Large intestine (tissue), 12 donors: ENCODE measurements around the gene CEACAM7. TPM values are rescaled to one million over a fixed set of nuclear protein-coding genes. Genes with fewer than 3 reads are reported as not detected.
A peak's percentile ranks its signal among the peaks of the same experiment; 100 is the strongest.

ENCODE experiments used
- DNase-seq, 2 donors: peaks; one replicate each; pipeline versions ENCODE4 v3.0.0 to v3.0.0-alpha.2; 2013
- H3K27ac ChIP-seq: one replicate; pipeline ENCODE4 v1.5.1; 2013; ENCODE audit warnings: low read length
- H3K27me3 ChIP-seq: 2 replicates; pipeline ENCODE4 v1.6.1; 2013; ENCODE audit warnings: low read length; ENCODE audit not compliant: control insufficient read depth, insufficient read depth
- H3K36me3 ChIP-seq: 2 replicates; pipeline ENCODE4 v1.6.1; 2013; ENCODE audit warnings: low read length; ENCODE audit not compliant: control insufficient read depth, insufficient read depth
- H3K4me1 ChIP-seq: one replicate; pipeline ENCODE4 v1.6.1; 2013; ENCODE audit warnings: low read length; ENCODE audit not compliant: control insufficient read depth, insufficient read depth
- H3K4me3 ChIP-seq: one replicate; pipeline ENCODE4 v1.5.1; 2013; ENCODE audit warnings: low read length
- H3K9me3 ChIP-seq: one replicate; pipeline ENCODE4 v1.6.1; 2013; ENCODE audit warnings: mild to moderate bottlenecking, low read depth, low read length, moderate library complexity; ENCODE audit not compliant: control insufficient read depth
- WGBS: methylation state at CpG from one replicate; pipeline ENCODE4 v1.1.5; 2013; ENCODE audit warnings: low lambda C conversion rate; ENCODE audit not compliant: insufficient coverage; 5-methylcytosine and 5-hydroxymethylcytosine counted together
- long read RNA-seq, 11 donors: transcript quantifications; one replicate each; lab custom pipeline, GENCODE V29; 2026
- polyA plus RNA-seq: library from polyadenylated mRNA; unstranded; fragments of 120-200 nt; gene quantifications from one replicate; pipeline ENCODE4 v1.2.1, GENCODE V29; 2013

Gene CEACAM7
- polyA plus RNA-seq, result 0.09 TPM
- long read RNA-seq, donor 1, partial matches to known transcripts, result 21 of 21 reads
- long read RNA-seq, donor 1, other reads (novel, unspliced or antisense), result 0 of 21 reads
- long read RNA-seq, donor 2, partial matches to known transcripts, result 41 of 41 reads
- long read RNA-seq, donor 2, other reads (novel, unspliced or antisense), result 0 of 41 reads
- long read RNA-seq, donor 3, partial matches to known transcripts, result 15 of 15 reads
- long read RNA-seq, donor 3, other reads (novel, unspliced or antisense), result 0 of 15 reads
- long read RNA-seq, donor 4, result 0 reads
- long read RNA-seq, donor 5, partial matches to known transcripts, result 38 of 47 reads
- long read RNA-seq, donor 5, other reads (novel, unspliced or antisense), result 7 of 47 reads
- long read RNA-seq, donor 6, partial matches to known transcripts, result 37 of 37 reads
- long read RNA-seq, donor 6, other reads (novel, unspliced or antisense), result 0 of 37 reads
- long read RNA-seq, donor 7, partial matches to known transcripts, result 184 of 184 reads
- long read RNA-seq, donor 7, other reads (novel, unspliced or antisense), result 0 of 184 reads
- long read RNA-seq, donor 8, partial matches to known transcripts, result 69 of 69 reads
- long read RNA-seq, donor 8, other reads (novel, unspliced or antisense), result 0 of 69 reads
- long read RNA-seq, donor 9, partial matches to known transcripts, result 19 of 19 reads
- long read RNA-seq, donor 9, other reads (novel, unspliced or antisense), result 0 of 19 reads
- long read RNA-seq, donor 10, result 0 reads
- long read RNA-seq, donor 11, partial matches to known transcripts, result 18 of 18 reads
- long read RNA-seq, donor 11, other reads (novel, unspliced or antisense), result 0 of 18 reads

DNA sequence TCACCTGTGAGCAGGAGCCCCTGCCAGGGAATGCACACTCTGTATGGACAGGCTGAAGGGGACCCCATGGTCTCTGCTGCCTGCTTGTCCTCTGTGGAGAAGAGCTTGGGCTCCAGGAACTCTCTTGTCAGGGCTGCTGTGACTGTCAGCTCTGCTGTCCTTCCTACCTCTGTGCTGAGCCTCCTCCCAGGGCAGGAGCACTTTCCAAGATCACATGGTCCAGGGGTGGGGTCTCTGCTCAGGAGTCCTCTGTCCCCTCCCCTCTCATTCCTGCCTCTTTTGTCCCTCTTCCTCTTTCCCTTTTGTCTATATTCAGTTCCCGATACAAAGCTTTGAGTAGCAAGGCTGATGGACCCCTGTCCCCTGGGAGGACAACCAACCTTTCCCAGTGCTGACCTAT is at the start of gene CEACAM7:
CEACAM7 (minus strand) TSS at position 173 of the 400 bp plus-strand sequence; CDS start at position 68, 105 bp downstream.
- H3K4me3 ChIP-seq, result no peak within 1 kb of the TSS
- H3K27me3 ChIP-seq, result peaks cover 27% of the 10 kb centered on the region
- H3K27ac ChIP-seq, result no peak within 1 kb of the TSS
- no peaks in the 10 kb centered on the region for H3K36me3 ChIP-seq
- H3K4me1 ChIP-seq, result no peaks in the 10 kb centered on the region
- no peak for DNase-seq
- H3K9me3 ChIP-seq, result no peaks in the 10 kb centered on the region
- WGBS, result no CpG with 5 or more reads among the region's 1 CpG

DNA sequence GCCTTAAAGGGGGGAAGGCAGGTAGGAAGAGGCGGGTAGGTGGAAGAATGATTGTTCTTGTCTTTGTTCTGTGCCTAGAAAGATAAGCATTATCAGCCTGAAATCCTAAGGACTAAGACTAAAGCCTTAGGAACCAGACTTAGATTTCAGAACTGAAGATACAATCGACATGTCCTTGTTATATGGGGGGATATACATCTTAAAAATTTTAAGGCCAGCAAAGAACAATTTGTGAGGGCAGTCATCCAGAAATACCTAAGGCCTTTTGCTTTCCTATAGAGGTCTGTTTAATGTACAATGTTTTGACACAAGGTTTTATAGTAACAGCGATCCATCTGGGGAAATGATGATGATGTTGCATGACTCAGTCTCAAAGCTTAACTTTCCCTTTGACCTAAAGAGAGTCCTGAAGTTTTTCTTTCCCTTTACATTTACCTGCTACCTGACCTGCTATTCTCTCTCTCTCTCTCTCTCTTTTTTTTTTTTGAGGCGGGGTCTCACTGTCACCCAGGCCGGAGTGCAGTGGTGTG is 47.1 kb upstream of the CEACAM7 start:
- DNase-seq, result peak; percentile 41 to 77
- Histone ChIP-seq H3K27ac (peak overlapping the region; percentile 82), H3K36me3 (no peaks in the 10 kb centered on the region), H3K27me3 (no peaks in the 10 kb centered on the region), H3K9me3 (no peaks in the 10 kb centered on the region), H3K4me3 (no peak overlapping the region), H3K4me1 (peaks cover 23% of the 10 kb centered on the region)
- WGBS, result 56% methylated on average over 2 of the region's 5 CpGs

DNA sequence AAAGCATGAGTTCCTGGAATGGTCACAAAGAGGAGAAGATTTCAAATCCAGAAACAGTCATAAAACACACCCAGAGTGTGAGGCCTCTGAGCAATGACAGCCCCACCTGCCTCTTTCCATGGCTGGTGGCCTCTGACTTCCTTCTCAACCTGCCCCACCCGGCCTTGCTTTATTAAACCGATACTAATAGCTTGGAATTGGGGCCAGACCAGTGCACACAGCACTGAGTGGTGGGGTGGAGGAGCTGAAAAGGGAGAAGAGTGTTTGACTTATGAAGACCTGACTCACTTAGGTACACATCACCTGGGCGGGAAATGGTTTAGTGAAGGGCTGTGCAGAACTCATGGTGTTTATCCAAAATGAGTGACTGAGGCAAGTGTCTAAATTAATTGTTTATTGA is 46.5 kb upstream of the CEACAM7 start:
- WGBS, result no CpG with 5 or more reads among the region's 3 CpGs
- Histone ChIP-seq H3K36me3 (no peaks in the 10 kb centered on the region), H3K4me1 (peaks cover 21% of the 10 kb centered on the region), H3K27ac (peak overlapping the region; percentile 82), H3K9me3 (no peaks in the 10 kb centered on the region), H3K4me3 (no peak overlapping the region), H3K27me3 (no peaks in the 10 kb centered on the region)
- DNase-seq, result peak; percentile 81 to 95

DNA sequence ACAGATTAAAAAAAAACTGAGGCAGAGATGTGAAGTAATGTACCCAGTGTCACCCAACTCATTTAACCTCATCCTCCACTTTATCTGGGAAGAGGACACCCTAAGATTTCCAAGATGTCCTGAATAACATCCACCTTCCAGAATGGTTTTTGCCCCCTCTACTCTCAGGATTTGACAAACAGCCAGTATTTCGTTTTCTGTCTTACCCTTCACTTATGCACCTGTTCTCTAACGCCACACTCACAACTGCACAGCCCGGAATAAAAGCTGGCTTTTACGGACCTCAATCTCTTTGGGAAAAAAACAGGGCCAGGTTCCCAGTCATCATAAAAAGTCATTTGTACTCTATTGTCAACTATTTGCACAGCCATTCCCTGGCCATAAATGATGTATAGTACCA is 46.1 kb upstream of the CEACAM7 start:
- H3K9me3 ChIP-seq, result no peaks in the 10 kb centered on the region
- no peak overlapping the region for H3K4me3 ChIP-seq
- 20% methylated on average over 1 of the region's 4 CpGs for WGBS
- no peaks in the 10 kb centered on the region for H3K27me3 ChIP-seq
- peaks cover 21% of the 10 kb centered on the region for H3K4me1 ChIP-seq
- no peaks in the 10 kb centered on the region for H3K36me3 ChIP-seq
- H3K27ac ChIP-seq, result peak overlapping the region; percentile 82
- no peak for DNase-seq

DNA sequence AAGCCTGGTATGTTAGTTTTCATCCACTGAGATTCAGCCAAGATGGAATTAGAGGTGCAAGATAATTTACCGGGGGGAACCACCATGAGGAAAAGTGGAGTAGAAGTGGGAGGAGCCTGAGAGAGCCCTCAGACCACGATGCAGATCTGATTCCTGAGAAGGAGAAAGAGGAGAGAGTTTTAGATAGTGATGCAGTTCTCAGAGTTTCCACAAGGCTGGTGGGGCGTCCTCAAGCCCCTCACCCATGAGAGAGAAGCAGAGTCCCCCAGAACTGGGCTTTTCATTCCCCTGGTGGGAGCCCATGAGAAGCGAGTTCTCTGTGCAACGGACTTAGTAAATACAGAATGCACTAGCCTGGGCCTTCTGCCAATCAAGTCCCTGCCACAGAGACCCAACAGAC is 38.4 kb upstream of the CEACAM7 start:
- Histone ChIP-seq H3K4me3 (no peak overlapping the region), H3K27me3 (no peaks in the 10 kb centered on the region), H3K9me3 (no peaks in the 10 kb centered on the region), H3K36me3 (no peaks in the 10 kb centered on the region), H3K27ac (no peak overlapping the region), H3K4me1 (no peaks in the 10 kb centered on the region)
- WGBS, result no CpG with 5 or more reads among the region's 5 CpGs
- DNase-seq, result no peak

DNA sequence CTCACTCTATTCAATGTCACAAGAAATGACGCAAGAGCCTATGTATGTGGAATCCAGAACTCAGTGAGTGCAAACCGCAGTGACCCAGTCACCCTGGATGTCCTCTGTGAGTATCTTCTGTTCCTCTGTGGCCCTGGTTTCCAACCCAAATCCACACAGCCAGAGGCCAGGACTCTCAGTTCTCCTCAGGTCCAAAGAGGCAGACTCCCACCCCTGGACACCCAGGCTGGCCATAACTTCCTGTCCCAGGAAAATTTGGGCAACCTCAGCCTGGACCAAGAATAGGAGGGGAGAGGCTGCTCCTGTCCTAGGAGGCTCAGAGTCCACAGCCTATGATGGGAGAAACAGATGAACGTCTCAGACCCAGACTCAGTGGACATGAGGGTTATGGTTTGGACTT is 32.0 kb upstream of the CEACAM7 start:
- Histone ChIP-seq H3K36me3 (no peaks in the 10 kb centered on the region), H3K4me1 (no peaks in the 10 kb centered on the region), H3K27ac (no peak overlapping the region), H3K27me3 (no peaks in the 10 kb centered on the region), H3K4me3 (no peak overlapping the region), H3K9me3 (no peaks in the 10 kb centered on the region)
- WGBS, result no CpG with 5 or more reads among the region's 3 CpGs
- DNase-seq, result no peak

DNA sequence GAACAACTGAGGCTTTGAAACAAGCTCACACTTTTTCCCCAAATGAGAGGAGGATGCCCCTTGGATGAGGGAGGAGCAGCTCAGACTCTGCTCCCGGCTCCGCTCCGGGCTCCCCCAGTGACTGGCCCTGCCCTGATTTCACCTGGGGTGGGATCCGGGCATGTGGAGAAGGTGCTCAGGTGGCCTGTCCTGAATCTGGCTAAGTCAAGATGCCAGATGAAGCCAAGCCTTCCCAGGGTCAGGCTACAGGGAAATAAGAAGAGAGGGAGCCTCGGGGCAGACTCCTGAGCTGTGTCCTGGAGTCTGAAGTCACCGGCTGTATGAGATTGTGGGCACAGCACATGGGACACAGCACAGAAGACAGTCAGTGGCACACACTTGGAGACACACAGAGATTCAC is 30.7 kb upstream of the CEACAM7 start:
- no CpG with 5 or more reads among the region's 6 CpGs for WGBS
- Histone ChIP-seq H3K27me3 (no peaks in the 10 kb centered on the region), H3K4me3 (no peak overlapping the region), H3K27ac (no peak overlapping the region), H3K4me1 (no peaks in the 10 kb centered on the region), H3K36me3 (no peaks in the 10 kb centered on the region), H3K9me3 (no peaks in the 10 kb centered on the region)
- no peak for DNase-seq

DNA sequence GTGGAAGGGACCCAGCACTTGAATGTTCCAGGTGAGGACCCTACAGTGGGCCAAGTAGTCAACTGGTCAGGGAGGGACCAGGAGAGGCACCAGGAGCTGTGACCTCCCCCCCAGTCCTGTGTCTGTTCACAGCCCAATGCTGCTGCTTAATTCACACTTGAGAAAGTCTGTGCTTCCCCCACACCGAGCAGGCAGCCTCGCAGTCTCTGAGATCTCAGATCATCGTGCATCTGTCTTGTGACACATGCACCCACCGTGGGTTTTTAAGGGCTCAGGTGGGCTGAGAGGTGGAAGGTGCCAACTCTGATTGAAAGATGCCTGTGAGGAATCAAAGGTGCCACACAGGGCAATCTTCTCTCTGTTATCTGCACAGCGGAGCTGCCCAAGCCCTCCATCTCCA is 26.5 kb upstream of the CEACAM7 start:
- Histone ChIP-seq H3K36me3 (no peaks in the 10 kb centered on the region), H3K4me1 (no peaks in the 10 kb centered on the region), H3K27me3 (no peaks in the 10 kb centered on the region), H3K4me3 (no peak overlapping the region), H3K9me3 (no peaks in the 10 kb centered on the region), H3K27ac (no peak overlapping the region)
- WGBS, result no CpG with 5 or more reads among the region's 5 CpGs
- no peak for DNase-seq

DNA sequence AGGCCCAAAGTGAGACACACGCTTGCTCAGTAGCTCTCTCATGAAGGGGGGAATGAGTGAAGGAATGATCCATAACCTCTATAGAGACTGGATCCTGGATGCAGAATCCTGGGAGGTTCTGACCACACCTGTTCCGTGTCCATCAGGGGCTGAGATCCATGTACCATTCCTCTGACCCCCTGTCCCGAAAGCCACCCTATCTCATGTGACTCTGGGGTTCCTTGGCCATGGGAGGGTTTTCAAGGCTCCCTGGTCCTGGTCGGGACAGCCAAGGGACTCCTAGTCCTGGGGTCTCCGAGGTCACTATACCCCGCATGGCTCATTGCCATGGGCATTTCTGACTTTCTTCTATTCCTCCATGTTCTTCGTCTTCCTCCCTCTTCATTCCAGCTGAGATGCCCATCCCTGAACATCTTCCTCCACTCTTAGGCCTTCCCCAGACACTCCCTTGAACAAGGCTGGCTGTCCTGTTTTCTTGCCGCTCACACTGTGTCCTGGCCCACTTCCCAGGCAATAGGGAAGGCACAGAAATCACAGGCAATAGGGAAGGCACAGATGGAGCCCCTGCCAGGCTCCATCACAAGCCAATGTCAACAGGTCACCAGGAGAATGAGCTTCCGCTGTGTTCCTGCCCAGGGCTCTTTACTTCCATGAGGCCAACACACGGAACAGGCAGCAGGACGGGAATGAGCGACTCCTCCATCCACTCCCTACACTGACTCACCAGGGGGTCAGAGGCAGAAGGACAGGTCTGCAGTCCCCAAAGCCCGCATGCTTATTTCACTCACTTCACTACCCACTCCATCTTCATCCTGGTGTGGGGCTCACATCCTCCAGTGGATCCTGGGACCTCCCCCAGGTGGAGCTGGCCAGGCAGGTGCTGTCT is 23.5 kb upstream of the CEACAM7 start:
- WGBS, result 100% methylated on average over 1 of the region's 13 CpGs
- no peak overlapping the region for H3K4me3 ChIP-seq
- DNase-seq, result no peak
- H3K9me3 ChIP-seq, result no peaks in the 10 kb centered on the region
- H3K27ac ChIP-seq, result no peak overlapping the region
- H3K4me1 ChIP-seq, result peaks cover 5% of the 10 kb centered on the region
- no peaks in the 10 kb centered on the region for H3K36me3 ChIP-seq
- H3K27me3 ChIP-seq, result no peaks in the 10 kb centered on the region
